PC-9 (cell line): ENCODE measurements around the gene KRT79.

Experiments used
- CTCF ChIP-seq: fragments of 200-600 bp; sonication (generic); conservative IDR thresholded peaks from 2 replicates; pipeline ENCODE4 v1.6.1; 2017; ENCODE audit warnings: mixed run types, antibody characterized with exemption, mild to moderate bottlenecking, moderate library complexity
- EZH2 ChIP-seq: fragments of 200-600 bp; sonication (generic); IDR thresholded peaks from 2 replicates; pipeline ENCODE4 v1.8.0; 2017; ENCODE audit warnings: antibody characterized with exemption, low read depth

DNA sequence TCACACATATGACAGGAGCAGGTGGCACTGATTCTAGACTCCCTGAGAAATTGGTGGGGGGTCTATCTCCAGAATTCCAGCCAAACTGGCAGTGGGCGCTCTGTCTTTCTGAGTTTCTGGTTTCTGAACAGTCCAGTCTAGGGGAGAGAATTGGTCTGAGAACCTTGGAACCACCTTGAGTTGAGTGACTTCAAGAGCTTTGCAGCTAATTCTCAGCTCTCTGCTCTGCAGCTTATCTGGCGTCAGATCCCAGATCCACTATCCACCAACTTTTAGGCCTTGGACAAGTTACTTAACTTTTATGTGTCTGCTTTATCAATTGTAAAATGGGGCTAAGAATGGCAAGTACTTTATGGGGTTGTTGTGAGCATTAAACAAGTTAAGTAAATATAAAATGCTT lies 55.3 kb downstream of the KRT79 start:
- TF ChIP-seq CTCF = no peak
- TF ChIP-seq EZH2 = no peak
